HG03039 (cell line): ENCODE data around the gene TGM4.
"Not testable (repeated sequence)": the region's sequence is repeated elsewhere in the genome, so short reads cannot be mapped to it uniquely, and the experiment has no call there.

Experiments
- ATAC-seq: cut with Tn5 transposase; IDR thresholded peaks from one replicate; pipeline ENCODE4 v1.9.1; 2021; ENCODE audit warnings: mild to moderate bottlenecking, moderate library complexity; ENCODE audit not compliant: unreplicated experiment

TGM4 gene

DNA sequence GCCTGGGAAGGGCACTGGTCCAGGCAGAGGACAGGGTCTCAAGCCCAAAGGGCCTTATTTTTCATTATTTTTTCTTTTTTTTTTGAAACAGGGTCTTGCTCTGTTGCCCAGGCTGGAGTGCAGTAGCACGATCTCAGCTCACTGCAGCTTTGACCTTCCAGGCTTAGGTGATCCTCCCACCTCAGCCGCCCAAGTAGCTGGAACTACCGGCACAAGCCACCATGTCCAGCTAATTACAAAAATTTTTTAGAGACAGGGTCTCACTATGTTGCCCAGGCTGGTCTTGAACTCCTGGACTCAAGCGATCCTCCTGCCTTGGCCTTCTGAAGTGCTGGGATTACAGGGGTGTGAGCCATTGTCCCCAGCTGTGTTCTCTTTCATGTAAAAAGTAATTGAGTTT, 75.4 kb downstream of the TGM4 start:
- ATAC-seq = not testable (repeated sequence)

DNA sequence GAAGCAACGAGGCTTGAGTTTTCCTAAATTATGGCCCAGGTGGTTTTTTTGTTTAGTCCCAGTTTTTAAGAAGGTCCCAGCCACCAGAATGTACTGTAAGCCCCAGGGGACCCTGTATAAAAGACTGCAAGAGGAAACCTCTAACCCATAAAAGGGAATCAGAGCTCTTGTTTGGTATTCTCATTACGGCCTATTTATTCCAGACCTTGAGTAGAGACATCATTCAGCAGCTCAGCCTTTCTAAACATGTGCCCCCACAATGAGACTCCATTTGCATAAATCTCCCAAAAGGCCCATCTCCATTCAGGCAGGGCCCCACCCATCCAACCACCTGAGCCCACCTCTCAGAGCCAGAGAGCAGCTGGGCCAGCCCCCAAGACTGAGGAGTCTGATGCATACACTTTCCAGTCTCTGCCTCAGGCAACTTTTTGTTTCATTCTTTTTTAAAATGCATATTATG, 75.9 kb downstream of the TGM4 start:
- no peak for ATAC-seq

DNA sequence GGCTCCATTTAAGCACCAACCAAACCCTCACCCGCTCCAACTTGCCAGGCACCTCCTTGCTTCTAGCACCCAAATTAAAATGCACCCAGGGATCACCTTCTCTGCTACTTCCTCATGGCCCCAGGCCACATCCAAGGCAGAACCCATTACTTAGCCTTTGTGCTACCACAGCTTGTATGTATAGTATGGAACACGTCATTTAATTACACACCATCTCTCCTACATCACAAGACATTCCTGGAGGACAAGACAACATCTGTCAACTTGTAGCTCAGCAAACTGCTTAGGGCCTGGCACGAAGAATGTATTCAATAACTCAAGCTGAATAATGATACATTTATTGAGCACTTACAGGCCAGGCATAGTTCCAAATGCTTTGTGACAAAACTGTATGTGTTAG, 78.3 kb downstream of the TGM4 start:
- no peak for ATAC-seq

DNA sequence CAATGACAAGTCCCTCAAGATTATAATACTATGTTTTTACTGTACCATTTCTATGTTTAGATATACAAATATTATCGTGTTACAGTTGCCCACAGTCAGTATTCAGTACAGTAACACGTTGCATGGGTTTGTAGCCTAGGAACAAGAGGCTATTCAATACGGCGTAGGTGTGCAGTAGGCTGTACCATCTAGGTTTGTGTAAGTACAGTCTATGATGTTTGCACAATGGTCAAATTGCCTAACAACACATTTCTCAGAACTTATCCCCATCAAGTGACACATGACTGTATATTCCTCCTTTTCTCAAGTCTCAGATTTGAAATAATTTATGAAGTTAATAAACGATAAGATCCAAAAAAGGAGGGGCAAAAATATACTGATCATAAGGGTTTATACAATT, 79.9 kb downstream of the TGM4 start:
- ATAC-seq = no peak

DNA sequence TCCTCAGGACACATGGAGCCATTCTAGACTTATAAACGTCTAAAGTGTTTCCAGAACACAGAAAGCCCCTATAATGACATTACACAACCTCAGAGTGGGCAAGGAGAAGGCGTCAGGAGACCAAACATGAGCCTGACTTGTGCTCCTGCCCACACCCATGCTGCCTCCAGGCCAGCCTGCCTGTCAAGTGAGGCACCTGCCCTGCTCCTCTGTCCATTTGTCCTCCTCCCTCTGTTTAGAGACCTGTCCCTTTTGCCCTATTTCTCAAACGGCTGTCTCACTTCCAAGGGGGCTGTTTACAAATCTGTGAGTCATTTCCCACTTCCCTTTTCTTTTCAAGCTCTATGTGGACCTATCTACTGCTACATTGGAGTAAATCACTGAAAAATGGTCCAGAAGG, 80.6 kb downstream of the TGM4 start:
- no peak for ATAC-seq

DNA sequence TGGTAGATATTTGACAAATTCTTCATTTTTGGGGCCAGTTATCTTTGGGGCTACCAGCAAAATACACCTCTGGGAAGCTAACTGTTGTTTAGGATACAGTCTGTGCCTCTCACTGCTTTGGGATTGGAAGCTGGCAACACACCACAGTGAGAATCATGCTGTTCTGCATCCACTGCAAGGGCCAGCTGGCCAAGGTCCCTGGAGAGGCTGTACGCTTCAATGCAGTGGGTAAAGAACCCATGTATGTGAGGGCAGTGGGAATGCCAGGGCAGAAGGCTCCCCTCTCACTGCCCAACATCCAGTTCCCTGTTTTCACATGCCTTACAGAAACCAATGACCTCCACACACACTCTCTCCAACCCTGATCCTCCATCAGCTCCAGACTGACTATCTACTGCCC, 81.5 kb downstream of the TGM4 start:
- no peak for ATAC-seq

DNA sequence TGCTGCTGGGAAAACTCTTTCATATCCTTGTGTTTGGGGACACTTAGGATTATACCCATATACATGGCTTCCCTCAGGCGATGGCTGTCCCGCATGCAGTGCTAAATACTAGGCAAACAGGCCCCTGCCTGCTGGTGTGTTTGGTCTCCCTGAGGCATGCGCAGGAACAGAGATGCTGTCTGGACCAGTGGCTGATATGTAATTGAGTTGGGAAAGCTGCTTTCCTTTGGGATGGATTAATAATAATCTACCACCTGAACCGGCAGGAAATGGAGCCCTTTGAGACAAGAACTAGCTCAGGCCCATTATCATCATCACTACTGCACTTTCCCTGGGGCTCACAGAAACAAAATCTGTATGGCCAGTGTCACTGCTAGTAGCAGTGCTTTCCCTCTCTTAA, 83.6 kb downstream of the TGM4 start:
- no peak for ATAC-seq

DNA sequence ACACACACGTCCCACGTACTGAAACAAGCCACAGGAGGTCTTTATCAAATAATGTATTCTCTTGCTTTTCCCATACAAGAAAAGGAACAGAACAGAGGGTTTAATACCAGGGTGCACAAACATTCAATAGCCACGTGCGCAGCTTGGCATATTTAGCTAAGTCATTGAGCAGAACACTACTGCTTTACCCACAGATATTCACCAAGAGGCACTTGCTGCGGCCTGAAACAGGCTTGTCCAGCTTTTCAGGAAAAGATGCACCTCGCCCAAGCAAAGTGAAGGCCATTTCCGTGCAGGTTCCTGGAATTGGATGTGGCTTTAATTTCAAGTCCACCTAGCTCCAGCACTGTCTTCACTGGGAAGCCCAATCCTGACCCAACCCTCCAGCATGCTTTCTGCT, 84.0 kb downstream of the TGM4 start:
- ATAC-seq = no peak

DNA sequence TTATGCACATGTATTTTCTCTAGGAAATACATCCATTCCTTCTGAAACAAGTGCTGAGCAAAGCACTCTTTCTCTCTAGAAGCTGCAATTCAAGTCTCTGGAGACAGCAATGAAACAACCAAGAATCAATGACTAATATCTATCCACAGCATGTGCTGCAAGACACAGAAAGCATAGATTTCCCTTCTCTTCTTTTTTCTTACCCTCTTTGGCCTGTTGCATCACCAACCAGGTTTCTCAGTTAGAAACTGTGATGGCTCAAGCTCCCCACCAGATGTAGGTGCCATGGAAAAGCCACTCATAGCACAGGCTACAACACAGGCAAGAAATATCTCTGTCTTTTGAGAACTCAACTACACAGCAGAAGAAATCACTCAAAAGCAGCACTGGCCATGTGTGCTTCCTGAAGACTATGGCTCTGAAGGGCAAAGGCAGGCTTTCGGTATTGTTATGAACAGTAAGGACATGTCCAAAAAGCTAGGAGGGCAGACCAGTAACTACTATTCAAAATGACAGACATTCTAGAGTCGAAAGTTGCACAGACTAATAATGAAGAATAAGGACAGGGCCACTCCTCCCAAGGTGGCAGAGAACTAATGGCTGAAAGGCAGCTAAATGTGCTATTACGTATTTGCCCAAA, 86.1 kb downstream of the TGM4 start:
- ATAC-seq = no peak

DNA sequence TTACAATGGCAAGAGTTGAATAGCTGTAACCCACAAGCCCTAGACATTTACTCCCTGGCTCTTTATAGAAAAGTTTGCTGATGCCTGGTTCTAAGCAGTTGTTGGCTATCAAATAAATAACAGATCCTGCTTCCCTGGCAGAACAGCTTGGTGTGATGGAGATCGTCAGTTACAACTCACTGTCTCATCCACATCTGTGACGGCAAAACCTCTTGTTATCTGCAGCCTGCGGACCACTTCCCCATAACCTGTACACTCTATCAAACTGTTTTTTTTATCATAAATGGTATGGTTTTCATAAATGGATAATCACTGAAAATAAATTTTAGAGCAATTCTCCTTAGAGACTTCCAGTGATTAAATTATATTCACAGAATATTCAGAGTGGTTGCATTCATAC, 87.5 kb downstream of the TGM4 start:
- ATAC-seq = no peak

DNA sequence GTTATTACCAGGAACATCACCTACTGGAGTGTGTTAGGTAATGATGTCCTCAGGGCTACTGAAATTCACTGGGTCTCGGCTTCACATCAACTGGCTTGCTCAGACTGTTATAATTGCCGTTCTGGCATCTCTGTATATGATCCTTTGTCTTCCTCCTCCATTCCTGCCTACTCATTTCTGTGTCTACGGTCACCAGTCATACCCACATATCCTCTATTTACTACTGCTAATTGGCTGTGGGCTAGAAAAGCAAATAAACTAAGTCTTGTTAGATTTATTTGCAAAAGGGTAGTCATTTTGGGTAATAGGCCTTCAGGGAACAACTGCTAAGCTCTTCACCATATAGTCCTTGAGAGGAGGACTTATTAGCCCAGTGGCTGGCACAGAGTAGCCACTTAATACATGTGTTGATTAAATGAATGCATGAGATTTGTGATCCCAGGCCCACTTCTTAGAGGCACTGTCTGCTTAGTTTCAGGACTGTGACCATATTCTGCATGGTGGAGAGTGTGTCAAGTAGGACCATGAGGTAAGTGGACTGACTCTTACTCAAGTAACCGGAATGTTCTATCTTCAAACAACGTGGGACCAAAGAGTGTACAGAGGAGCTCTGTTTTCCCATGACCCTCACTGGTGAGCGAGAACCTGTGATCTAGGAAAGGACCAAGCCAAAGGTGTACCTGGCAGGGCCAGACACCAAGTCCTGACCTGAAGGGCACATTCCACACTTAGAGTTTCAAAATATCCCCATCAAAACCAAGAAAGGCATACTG, 88.4 kb downstream of the TGM4 start:
- no peak for ATAC-seq

DNA sequence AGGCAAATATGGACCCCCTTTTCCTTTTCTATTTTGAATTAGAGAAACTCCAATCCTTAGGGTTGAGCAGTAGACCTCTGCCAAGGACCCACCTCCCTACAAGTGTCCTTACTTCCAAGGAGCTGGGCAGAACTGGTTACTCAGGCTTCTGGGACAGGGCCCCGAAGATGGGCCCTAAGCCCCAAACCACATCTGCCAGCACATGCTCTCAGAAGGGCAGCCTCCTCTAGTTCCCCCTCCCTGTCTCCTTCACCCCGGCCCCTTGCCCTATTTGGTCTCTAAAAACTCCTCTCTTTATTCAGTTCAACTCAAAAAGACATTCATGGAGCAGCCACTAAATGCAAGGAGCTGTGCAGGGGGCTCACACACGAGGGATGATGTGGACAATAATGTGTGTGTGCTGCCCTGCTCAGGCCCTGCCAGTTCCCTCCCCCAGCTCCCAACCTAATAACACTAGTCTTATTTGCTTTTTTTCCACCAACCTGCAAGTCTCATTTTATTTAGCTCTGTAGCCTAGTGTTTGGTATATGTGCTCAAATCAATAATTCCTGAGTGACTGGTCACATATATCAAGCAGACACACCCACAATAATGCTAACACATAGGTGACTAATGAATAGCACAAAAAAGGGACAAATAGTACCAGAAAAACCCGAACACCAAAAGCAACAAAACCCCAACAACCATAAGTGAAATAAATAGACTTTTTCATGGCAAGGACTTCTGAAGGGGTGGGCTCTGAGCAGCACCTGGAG, 89.3 kb downstream of the TGM4 start:
- no peak for ATAC-seq
